OCI-LY3 (cell line): ENCODE data around the gene QKI.

Experiments
- H2AFZ ChIP-seq: fragments of 200-600, 300-600 bp; shearing (Covaris generic); 2 replicates; pipeline ENCODE4 v1.6.0; 2014; ENCODE audit warnings: antibody characterized with exemption, low read depth, low read length
- H3K27ac ChIP-seq: fragments of 200-600, 300-600 bp; sonication (generic); 2 replicates; pipeline ENCODE4 v1.5.1; 2014; ENCODE audit warnings: mild to moderate bottlenecking, low read length, moderate library complexity, mixed read lengths
- H3K27me3 ChIP-seq: fragments of 200-600, 300-600 bp; sonication (generic); 2 replicates; pipeline ENCODE4 v1.6.1; 2014; ENCODE audit warnings: low read depth, low read length, mixed read lengths
- H3K36me3 ChIP-seq: fragments of 200-600, 300-600 bp; sonication (generic); replicated peaks from 2 replicates; pipeline ENCODE3; 2014; ENCODE audit warnings: low read depth, low read length, mixed read lengths
- H3K4me1 ChIP-seq: fragments of 300-600, 200-600 bp; sonication (generic); 2 replicates; pipeline ENCODE4 v1.6.1; 2014; ENCODE audit warnings: low read length, mixed read lengths
- H3K4me2 ChIP-seq: fragments of 200-600, 300-600 bp; sonication (generic); 2 replicates; pipeline ENCODE4 v1.6.1; 2014; ENCODE audit warnings: low read length, mixed read lengths
- H3K4me3 ChIP-seq: fragments of 300-600, 200-600 bp; sonication (generic); 2 replicates; pipeline ENCODE4 v1.5.1; 2014; ENCODE audit warnings: antibody characterized with exemption, mild to moderate bottlenecking, low read length, moderate library complexity
- H3K79me2 ChIP-seq: fragments of 300-600, 200-600 bp; shearing (Covaris generic); 2 replicates; pipeline ENCODE4 v1.6.1; 2014; ENCODE audit warnings: mild to moderate bottlenecking, low read length, mixed read lengths
- H3K9ac ChIP-seq: fragments of 300-600, 200-600 bp; shearing (Covaris generic); 2 replicates; pipeline ENCODE4 v1.6.0; 2014; ENCODE audit warnings: mild to moderate bottlenecking, low read length, moderate library complexity
- H3K9me3 ChIP-seq: fragments of 200-600, 300-600 bp; shearing (Covaris generic); 2 replicates; pipeline ENCODE4 v1.6.1; 2014; ENCODE audit warnings: low read length, mixed read lengths; ENCODE audit not compliant: insufficient read depth
- H4K20me1 ChIP-seq: fragments of 200-600, 300-600 bp; sonication (generic); 2 replicates; pipeline ENCODE4 v1.6.1; 2016; ENCODE audit warnings: low read length, mixed read lengths; ENCODE audit not compliant: insufficient read depth
- EZH2phosphoT487 ChIP-seq: fragments of 200-600 bp; shearing (Covaris generic); IDR thresholded peaks from 2 replicates; pipeline ENCODE4 v1.6.1; 2018; ENCODE audit warnings: antibody characterized with exemption, mixed run types, low read depth
- TF ChIP-seq, protein P1 (sequence below): fragments of 200-600, 300-600 bp; sonication (generic); IDR thresholded peaks from 2 replicates; pipeline ENCODE4 v1.5.1; 2014; ENCODE audit warnings: antibody characterized with exemption, low read length, low read depth

The QKI gene

DNA sequence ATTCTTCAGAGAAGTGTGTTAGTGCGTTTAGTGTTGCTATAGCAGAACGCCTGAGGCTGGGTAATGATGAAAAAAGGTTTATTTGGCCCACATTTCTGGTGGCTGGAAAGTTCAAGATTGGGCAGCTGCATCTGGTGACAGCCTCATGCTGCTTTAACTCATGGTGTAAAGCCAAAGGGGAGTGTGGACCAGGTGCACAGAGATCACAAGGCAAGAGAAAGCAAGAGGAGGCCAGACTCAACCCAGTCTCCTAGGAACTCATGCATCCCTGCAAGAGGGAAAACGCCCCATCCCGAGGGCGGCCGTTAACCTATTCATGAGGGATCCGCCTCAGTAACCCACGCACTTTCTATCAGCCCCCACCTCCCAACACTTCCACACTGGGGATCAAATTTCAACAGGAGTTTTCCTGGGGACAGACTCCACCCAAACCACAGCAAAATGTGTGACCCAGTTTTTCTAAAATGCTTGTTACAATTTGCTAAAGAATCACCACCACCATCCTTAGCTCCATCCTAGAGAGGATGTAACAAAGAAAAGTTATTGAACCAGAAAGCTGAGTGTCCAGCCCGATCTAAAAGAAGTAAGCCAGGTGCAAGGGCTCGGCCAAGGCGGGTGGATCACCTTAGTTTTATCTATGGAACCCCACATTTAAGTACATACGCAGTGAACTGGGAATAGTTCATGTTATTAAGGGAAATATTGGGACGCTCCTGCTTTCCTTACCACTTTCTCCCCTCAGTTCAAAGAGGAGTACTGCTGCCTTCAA, 164.8 kb downstream of the QKI start:
- Histone ChIP-seq H3K79me2 (no peaks in the 10 kb centered on the region), H3K4me3 (no peak overlapping the region), H3K27ac (no peak overlapping the region), H3K4me1 (no peaks in the 10 kb centered on the region), H3K9me3 (no peaks in the 10 kb centered on the region), H3K27me3 (no peaks in the 10 kb centered on the region), H3K9ac (no peak overlapping the region), H4K20me1 (no peaks in the 10 kb centered on the region), H3K36me3 (peaks cover 4% of the 10 kb centered on the region), H3K4me2 (no peak overlapping the region), H2AFZ (no peak overlapping the region)
- TF ChIP-seq, protein P1, sequence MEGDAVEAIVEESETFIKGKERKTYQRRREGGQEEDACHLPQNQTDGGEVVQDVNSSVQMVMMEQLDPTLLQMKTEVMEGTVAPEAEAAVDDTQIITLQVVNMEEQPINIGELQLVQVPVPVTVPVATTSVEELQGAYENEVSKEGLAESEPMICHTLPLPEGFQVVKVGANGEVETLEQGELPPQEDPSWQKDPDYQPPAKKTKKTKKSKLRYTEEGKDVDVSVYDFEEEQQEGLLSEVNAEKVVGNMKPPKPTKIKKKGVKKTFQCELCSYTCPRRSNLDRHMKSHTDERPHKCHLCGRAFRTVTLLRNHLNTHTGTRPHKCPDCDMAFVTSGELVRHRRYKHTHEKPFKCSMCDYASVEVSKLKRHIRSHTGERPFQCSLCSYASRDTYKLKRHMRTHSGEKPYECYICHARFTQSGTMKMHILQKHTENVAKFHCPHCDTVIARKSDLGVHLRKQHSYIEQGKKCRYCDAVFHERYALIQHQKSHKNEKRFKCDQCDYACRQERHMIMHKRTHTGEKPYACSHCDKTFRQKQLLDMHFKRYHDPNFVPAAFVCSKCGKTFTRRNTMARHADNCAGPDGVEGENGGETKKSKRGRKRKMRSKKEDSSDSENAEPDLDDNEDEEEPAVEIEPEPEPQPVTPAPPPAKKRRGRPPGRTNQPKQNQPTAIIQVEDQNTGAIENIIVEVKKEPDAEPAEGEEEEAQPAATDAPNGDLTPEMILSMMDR = no peak
- TF ChIP-seq EZH2phosphoT487 = no peak

GRCh38 chr6:163579880-163580295, 165.4 kb downstream of the QKI start:
- H3K36me3 ChIP-seq = peaks cover 3% of the 10 kb centered on the region
- TF ChIP-seq, protein P1 = peak; percentile 15; the same call in 1 of the 2 replicates
- TF ChIP-seq EZH2phosphoT487 = no peak
- H3K79me2 ChIP-seq = no peaks in the 10 kb centered on the region
- no peaks in the 10 kb centered on the region for H3K9me3 ChIP-seq
- H3K27me3 ChIP-seq = no peaks in the 10 kb centered on the region
- H2AFZ ChIP-seq = no peak overlapping the region
- H3K4me2 ChIP-seq = no peak overlapping the region
- no peak overlapping the region for H3K4me3 ChIP-seq
- H3K9ac ChIP-seq = no peak overlapping the region
- no peak overlapping the region for H3K27ac ChIP-seq
- H3K4me1 ChIP-seq = no peaks in the 10 kb centered on the region
- H4K20me1 ChIP-seq = no peaks in the 10 kb centered on the region

- H3K79me2 ChIP-seq = no peaks in the 10 kb centered on the region
- no peaks in the 10 kb centered on the region for H3K4me1 ChIP-seq
- H3K9me3 ChIP-seq = no peaks in the 10 kb centered on the region
- no peaks in the 10 kb centered on the region for H4K20me1 ChIP-seq
- H3K4me2 ChIP-seq = no peak overlapping the region
- TF ChIP-seq EZH2phosphoT487 = no peak
- TF ChIP-seq, protein P1 = no peak
- no peak overlapping the region for H3K27ac ChIP-seq
- H3K4me3 ChIP-seq = no peak overlapping the region
- no peaks in the 10 kb centered on the region for H3K27me3 ChIP-seq
- no peak overlapping the region for H2AFZ ChIP-seq
- H3K9ac ChIP-seq = no peak overlapping the region
- peaks cover 3% of the 10 kb centered on the region for H3K36me3 ChIP-seq
These were observed 166.0 kb downstream of the QKI start for GRCh38 chr6:163580311-163581030.

GRCh38 chr6:163583558-163583957, 169.0 kb downstream of the QKI start:
- no peak overlapping the region for H2AFZ ChIP-seq
- H3K27ac ChIP-seq = no peak overlapping the region
- no peak overlapping the region for H3K4me3 ChIP-seq
- H3K4me2 ChIP-seq = no peak overlapping the region
- no peaks in the 10 kb centered on the region for H4K20me1 ChIP-seq
- H3K36me3 ChIP-seq = no peaks in the 10 kb centered on the region
- TF ChIP-seq EZH2phosphoT487 = no peak
- TF ChIP-seq, protein P1 = no peak
- H3K9ac ChIP-seq = no peak overlapping the region
- no peaks in the 10 kb centered on the region for H3K4me1 ChIP-seq
- no peaks in the 10 kb centered on the region for H3K27me3 ChIP-seq
- no peaks in the 10 kb centered on the region for H3K9me3 ChIP-seq
- H3K79me2 ChIP-seq = no peaks in the 10 kb centered on the region
